GM10847 (cell line): ENCODE measurements around the gene LSM3.
A peak's percentile ranks its signal among the peaks of the same experiment; 100 is the strongest.

ENCODE experiments used
- POLR2A ChIP-seq: IDR thresholded peaks from 2 replicates; pipeline ENCODE4 v1.6.1; 2011; ENCODE audit not compliant: insufficient read length; ENCODE audit errors: extremely low read depth

LSM3 gene

DNA sequence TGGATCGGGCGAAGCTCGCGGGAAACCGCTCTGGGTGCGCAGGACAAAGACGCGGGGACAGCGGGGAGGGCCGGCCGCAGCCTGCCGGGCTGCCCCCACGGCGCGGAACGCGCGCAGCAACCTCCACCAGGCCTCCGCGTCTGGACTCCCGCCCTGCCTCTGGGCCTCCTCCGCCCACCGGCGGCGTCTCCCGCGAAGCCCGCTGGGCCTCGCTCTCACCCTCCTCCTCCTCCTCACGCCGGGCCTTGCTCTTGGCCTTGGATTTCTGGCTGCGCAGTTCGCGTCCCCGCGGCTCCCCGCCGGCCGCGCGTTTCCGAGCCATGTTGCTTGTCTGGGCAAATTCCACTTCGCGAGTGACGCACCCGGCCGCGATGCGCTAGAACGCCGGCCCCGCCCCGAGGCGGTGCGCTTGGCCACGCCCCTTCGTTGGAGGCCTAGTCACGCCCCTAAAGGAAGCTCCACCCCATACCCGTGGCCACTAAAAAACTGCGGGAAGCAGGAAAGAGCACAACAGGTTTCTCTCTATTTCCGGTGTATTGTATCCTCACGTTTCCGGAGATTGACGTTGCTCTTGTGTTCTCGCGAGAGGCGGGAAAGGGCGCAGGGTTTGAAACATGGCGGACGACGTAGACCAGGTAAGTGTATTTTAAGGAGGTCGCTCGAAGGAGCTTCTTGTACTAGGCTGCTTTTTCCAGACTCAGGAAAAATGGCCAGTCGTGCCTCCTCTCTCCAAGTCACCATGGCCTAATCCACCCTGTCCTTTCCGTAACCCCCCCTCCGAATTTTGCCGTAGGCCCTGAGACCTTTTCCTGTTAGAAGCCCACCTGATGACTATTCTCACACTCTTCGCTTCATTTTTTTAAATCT, at the start of gene LSM3, which contains the start of gene XPC:
Gene LSM3, plus strand, starts transcription at position 571 of the 867 bp plus-strand sequence. Its CDS starts 44 bp downstream, at position 615.
Gene XPC, minus strand, starts transcription at position 355 of the 867 bp plus-strand sequence. Its CDS starts 33 bp downstream, at position 322.
- TF ChIP-seq POLR2A = peak; percentile 96

DNA sequence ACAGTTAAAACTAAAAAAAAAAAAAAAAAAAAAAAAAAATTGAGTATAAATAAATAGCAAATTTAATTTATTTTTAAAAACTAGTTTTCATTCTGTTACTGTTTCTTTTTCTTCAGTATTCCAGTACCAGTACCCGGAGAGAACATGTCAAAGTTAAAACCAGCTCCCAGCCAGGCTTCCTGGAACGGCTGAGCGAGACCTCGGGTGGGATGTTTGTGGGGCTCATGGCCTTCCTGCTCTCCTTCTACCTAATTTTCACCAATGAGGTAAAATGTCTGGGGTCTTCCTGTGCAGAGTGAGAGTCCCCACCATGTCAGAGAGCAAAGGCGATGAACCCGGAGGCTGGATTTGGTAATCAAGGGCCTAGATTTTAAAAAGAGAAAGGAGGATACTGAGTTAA, 49.3 kb upstream of the LSM3 start:
- no peak for TF ChIP-seq POLR2A

DNA sequence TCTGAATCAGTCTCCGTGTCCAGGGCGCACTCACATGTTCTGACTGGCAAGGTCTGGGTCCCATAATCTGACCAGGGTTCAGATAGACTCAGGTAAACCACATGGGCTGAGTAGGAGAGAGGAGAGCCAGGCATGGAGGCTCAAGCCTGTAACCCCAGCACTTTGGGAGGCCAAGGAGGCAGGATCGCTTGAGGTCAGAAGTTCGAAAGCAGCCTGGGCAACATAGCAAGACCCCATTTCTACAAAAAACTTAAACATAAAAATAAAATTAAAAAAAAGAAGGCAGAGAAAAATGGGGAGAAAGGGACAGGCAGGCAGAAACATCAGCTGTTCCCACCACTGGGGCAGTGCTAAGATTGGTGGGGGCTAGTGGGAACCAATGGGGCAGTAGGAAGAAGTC, 48.4 kb upstream of the LSM3 start:
- TF ChIP-seq POLR2A = no peak

DNA sequence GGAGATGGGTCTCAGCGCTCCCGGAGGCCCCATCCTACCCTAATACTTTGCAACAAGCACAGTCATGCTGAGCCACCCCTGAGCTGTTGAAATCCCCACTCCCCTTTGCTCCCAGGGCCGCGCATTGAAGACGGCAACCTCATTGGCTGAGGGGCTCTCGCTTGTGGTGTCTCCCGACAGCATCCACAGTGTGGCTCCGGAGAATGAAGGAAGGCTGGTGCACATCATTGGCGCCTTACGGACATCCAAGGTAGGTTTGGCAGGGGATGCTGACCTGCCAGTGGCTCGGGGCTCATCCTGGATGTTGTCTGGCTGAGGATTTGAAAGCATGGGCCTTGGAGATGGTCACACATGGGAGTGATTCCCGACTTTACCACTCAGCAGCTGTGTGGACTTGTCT, 47.9 kb upstream of the LSM3 start:
- TF ChIP-seq POLR2A = no peak

DNA sequence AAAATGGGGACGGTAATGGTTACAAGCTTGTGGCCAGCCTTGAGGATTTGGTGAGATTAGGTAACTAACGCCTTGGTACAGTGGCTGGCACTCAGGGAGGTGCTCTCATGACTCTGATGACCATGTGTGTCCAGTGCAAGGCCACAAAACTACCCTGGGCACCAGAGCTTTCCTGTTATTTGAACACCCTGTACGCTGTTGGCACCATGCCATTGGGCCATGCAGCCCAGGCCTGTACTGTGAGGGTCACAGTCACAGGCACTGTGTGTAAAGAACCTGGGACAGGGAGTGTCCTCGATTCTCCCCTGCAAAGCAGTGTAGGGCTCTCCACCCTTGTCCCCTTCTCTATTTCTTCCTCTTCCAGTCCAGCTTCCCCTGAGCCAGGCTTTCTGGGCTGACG, 47.5 kb upstream of the LSM3 start:
- TF ChIP-seq POLR2A = no peak

DNA sequence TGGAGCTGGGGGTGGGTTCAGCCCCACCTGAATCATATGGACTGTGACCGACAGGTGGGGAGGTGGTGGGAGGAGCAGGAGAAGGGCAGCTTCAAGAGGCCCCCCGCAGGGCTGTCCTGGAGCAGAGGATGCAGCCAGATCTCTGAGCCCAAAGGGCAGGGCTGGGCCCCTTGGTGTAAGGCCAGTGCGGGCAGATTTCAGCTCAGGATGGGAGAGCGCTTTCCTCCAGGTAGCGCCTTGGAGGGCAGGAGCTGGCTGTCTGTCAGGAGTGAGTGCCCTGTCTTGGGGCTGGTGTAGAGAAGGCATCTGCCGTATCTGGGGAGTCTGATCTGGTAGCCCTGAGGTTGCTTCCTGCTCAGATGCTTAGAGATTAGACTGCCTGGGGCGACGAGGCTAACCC, 46.5 kb upstream of the LSM3 start:
- no peak for TF ChIP-seq POLR2A

DNA sequence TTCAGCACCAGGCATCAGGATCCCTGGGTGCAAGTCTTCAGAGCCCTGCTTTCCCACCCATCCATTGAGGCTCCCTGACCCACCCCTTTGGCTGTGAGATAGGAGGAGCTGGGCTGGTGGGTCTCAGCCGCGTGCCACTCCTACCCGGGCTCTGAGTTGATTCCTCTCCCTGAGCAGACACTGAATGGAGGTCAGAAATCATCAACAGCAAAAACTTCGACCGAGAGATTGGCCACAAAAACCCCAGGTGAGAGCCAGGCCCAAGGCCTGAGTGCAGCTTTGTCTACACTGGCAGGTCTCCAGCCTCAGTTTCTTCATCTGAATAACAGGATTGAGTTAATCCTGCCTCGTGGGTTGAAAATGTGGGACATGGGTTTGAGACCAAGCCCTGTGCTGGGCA, 45.9 kb upstream of the LSM3 start:
- no peak for TF ChIP-seq POLR2A

DNA sequence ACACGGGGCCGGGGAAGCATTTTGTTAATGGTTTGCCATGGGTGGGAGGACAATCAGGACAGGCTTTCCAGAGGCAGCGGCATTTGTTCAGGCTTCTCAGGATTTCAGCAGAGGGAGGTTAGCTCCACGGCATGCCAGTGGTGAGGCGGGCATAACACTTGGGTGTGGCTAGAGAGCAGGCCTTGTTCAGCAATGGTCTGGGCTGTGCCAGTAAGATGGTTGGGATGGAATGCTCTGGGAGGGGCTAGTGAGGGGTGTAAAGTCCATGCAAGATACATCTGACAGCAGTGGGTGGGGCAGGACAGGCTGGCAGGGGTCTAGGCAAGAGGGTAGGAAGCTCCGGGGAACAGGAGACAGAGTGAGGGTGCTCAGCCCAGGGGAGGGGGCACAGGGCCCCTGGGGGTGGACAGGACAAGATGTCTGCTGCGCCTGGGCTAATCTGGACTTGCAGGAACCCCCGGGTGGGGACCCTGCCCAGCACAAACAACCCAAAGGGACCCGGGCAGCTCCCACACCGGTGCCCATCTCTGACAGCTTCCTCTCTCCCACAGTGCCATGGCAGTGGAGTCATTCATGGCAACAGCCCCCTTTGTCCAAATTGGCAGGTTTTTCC, 45.3 kb upstream of the LSM3 start:
- no peak for TF ChIP-seq POLR2A

DNA sequence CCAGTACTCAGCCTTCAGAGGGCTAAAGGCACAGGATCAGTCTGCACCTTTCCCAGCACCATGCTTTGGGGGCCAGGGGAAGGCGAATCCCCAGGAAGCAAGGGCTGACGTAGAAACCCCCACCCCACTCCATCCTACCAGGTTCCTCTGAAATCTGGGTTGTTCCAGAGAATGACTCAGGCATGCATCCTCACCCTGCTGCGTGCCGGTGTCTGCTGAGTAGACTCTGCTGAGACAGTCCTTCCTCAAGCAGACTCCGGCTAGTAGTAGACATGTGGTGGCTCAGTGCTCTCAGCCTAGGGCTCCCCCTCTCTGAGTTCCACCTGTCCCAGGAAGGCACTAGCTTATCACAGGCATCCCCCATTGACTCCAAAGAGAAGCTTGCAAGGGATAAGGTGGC, 44.7 kb upstream of the LSM3 start:
- no peak for TF ChIP-seq POLR2A

DNA sequence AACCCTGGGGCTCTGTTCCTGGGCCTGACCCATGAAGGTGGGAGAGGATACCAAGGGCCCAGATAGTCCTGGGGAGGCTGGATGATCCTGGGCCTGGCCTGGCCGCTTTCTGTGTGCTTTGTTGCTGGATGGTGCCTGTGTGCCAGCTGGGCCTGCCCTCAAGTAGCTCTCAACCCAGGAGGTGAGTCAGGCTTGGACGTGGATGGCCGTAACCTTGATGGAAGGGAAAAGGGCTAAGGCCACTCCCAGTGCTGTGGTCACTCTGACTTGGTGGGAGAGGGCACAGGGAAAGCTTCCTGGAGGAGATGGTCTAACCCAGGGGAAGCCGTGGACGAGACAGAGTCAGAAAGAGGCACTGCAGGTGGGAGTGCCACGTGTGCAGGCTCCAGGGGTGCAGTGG, 44.3 kb upstream of the LSM3 start:
- TF ChIP-seq POLR2A = no peak

DNA sequence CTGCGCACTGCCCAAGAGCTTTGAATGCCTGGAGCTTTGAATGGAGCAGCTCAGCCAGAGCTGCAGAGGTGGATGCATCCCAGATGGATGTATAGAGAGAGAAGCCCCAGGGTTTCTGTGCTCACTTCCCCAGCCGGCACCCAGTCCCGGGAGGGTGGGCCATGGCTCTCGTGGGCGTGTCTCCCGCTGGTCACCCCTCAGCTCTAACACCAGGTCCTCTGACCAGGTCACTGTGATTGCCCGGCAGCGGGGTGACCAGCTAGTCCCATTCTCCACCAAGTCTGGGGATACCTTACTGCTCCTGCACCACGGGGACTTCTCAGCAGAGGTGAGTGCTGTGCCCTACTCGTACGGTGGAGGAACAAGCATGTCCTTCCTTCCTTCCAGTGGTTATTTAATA, 43.0 kb upstream of the LSM3 start:
- no peak for TF ChIP-seq POLR2A

DNA sequence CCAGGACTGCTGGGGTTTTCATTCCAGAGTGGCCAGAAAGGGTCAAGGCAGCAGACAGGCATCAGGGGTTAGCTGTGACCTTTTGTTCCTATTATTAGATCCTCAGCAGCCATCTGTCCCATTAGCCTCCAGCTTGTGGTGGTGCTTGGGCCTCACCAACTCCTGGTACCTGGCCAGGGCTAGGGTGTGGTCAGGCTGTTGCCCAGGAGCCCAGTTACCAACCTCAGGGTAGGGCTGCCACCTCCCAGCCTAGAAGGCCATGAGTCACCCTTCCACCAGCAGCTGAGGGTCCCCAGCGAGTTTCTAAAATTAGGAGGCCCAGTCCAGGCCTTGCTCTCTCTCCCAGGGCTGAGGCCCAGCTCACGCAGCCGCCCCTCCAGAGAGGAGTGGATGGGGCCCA, 41.6 kb upstream of the LSM3 start:
- TF ChIP-seq POLR2A = no peak

DNA sequence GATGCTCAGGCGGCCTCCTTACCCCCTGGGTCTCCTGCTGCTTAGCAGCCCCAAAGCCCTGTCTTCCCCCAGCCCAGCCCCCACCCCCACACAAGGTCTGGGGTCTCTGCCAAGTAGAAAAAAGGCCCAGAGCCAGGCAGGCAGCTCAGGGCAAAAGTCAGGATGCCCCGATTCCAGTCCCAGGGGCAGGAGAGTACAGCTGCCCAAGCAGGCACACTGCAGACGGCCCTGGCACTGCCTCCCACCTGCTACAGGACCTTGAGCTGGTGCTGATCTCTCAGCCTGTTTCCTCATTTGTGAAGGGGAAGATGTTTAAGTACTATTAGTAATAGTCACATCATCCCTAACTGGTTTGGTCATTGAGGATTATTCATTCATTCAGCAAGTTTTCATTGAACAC, 41.2 kb upstream of the LSM3 start:
- TF ChIP-seq POLR2A = no peak

DNA sequence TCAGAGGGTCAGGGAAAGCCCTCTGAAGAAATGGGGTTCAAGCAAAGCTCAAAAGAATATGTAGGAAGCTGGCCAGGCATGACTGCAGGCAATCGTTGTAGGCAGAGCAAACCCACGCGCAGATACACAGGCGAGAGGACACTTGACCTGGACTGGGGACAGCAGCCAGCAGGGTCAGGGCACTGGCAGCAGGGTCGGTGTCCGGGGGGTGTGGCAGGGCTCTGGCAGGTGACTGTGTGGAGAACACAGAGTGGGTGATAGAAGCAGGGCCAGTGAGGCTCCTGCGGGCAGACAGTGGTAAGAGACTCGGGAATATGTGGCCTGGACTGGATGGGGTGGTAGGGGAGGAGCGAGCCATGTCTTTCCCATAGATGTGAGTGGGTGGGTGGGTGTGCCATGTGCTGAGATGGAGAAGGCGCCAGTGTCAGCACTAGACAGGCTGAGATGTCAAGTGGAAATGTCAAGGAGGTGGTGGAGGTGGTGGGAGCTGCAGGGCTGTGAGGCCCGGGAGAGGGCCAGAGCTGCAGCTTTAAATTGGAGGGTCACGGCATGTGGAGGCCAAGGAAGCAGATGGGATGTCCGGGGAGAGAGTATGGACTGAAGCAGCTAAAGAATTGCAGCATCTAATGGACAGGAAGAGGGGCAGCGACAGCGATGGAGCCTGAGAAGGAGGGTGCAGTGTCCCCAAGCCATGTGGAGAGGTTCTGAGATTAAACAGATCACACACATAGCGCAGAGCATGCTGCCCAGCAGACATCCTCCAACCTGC, 40.3 kb upstream of the LSM3 start:
- TF ChIP-seq POLR2A = no peak

DNA sequence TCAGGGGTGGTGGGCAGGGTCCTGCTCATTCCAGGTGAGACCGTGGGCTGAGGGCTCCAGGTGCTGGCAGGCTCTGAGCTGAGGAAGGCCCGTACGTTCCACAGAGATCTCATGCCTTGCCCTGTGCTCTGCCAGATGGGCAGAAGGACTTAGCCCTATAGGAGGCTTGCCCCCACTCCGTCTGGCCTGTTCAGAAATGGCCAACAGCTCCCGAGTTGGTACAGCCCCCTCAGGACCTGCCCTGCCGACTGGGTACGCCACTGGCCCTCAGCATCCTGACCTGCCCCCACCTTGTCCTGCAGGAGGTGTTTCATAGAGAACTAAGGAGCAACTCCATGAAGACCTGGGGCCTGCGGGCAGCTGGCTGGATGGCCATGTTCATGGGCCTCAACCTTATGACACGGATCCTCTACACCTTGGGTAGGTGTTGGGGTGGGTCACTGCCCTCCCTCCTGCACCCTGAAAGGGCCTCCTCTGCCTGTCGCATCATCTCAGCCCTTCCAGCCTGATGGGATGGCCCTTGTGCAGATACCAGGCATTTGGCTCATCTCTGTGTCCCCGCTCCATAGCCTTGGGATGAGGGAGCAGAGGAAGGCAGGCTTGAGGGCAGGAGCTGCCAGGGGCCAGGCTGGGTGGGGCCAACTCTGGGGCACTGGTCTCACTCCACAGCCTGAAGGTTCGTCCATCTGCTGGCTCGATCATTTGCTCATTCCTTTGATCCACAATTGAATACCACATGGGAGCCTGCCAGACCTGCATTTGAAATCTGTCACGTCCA, 39.5 kb upstream of the LSM3 start:
- TF ChIP-seq POLR2A = no peak
